HG03378 (cell line): ENCODE data around the gene DNAAF5.

Source experiments
- ATAC-seq: cut with Tn5 transposase; IDR thresholded peaks from one replicate; pipeline ENCODE4 v1.9.1; 2021; ENCODE audit warnings: mild to moderate bottlenecking, moderate library complexity; ENCODE audit not compliant: unreplicated experiment

Gene DNAAF5

DNA sequence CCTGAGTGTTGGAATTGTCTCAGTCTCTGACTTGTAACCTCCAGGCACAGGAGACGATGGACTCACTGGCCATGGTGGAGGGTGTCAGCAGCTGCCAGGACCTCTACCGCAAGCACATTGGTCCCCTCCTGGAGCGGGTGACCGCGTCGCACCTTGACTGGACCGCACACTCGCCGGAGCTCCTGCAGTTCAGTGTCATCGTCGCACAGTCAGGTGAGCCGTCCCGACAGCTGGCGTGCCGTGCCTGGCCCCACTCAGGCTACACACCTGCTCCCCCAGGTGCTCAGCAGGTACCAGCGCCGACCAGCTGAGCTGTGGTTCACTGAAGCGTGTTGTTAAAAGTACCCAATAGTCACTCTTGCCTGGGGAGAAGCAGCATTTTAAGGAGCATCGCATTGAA, 37.3 kb downstream of the DNAAF5 start:
- ATAC-seq = no peak

GRCh38 chr7:765383-765782, 38.9 kb downstream of the DNAAF5 start:
- ATAC-seq = no peak

GRCh38 chr7:767580-767940, 41.1 kb downstream of the DNAAF5 start:
- no peak for ATAC-seq

GRCh38 chr7:767941-768731, 41.6 kb downstream of the DNAAF5 start:
- no peak for ATAC-seq

DNA sequence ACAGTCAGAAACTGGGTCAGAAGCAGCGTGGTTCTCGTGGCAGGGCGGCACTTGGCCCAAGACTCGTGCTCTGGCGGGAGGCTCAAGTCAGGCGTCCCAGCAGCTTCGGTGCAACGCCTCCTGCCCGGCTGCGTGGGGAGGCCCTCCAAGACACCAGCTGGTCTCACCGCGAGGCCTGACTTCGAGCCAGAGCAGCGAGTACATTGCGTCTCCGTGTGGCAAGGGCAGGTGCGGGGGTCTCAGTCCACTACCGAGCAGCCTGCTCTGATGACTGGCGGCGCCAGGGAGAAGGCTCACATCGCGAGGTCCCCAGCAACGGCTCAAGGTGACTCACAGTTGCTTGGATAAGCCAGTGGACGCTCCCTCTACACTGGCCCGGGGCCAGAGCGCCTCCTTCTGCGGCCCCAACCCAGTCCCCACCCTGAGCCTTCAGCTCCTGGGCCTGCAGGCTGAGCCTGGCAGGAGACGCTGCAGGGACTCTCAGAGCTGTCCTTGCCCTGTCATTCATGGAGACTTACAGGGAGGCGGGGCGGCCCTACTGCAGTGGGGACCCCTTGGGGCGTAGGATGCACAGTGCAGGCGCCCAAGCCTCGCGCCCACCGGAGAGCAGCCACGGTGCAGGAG, 42.5 kb downstream of the DNAAF5 start:
- no peak for ATAC-seq

GRCh38 chr7:770336-770735, 43.8 kb downstream of the DNAAF5 start:
- ATAC-seq = no peak

GRCh38 chr7:770741-771166, 44.3 kb downstream of the DNAAF5 start:
- no peak for ATAC-seq

- ATAC-seq = no peak
Observed at GRCh38 chr7:771234-772004, 44.9 kb downstream of the DNAAF5 start.

DNA sequence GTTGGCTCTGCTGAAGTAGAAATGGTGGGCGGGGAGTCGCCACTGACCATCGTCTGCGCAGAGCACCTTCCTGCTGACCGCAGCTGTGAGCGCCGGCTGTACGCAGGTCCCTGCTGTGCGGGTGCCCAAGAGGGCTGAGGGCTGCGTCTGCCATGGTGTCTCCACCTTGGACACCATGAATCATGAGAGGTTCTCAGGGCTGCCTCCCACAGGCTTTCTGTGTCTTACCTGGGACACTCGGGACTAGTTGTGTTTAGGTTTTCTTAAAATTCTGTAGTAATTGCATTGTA, 45.5 kb downstream of the DNAAF5 start:
- no peak for ATAC-seq

- no peak for ATAC-seq
Observed at GRCh38 chr7:772392-772791, 45.9 kb downstream of the DNAAF5 start.

DNA sequence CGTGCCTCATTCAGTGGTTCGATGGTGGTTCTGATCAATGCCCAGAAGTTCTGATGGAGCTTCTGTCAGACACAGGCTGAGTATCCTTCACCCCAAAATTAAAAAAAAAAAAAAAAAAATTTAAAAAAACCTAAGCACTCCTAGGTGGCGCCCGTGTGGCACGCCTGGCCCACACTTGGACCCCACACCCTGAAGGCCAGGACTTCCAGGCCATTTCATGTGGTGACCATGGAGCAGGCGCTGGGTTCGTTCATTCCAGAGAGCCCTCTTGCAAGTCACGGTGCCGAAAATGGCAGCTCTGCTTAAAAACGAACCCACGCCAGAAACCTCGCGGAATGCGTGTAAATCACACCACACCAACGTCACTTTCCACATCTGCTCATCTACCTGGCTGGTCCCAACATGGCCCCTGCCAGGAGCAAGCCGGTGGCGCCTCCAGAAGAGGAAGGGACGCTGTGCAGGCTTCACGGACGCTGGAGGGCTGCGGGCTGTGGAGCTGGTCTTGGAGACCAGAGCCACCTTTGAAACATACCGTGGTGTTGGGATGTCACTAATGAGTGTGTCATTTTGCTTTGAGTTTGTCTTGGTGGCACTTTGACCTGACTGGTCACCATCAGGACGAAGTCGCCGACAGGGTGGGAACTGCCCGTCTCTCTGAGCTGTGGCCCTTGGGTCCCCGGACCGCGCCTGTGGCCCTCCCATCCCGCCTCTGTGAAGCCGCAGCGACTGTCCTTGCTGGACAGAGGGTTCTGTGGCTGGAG, 46.5 kb downstream of the DNAAF5 start:
- no peak for ATAC-seq

- no peak for ATAC-seq
Observed at GRCh38 chr7:773622-773915, 47.1 kb downstream of the DNAAF5 start.

- ATAC-seq = no peak
Observed at GRCh38 chr7:774161-775109, 47.9 kb downstream of the DNAAF5 start.

DNA sequence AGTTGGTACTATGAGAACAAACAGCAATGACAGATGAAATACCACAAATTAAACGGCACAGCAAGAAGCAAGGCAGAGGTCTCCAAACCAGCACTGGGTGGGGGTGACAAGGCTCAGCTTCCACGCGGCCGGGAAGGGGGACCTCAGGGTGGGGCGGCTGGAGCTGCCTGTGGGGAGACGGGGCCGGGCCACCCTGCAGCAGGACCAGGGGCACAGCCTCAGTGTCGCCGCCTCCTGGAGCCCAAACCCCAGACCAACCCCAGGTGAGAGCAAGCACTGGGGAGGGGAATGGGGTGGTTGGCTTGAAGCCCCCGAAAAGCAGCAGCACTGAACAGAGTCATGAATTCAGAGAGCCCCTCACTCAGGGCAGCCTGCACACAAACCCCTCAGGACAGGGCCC, 49.9 kb downstream of the DNAAF5 start:
- no peak for ATAC-seq

DNA sequence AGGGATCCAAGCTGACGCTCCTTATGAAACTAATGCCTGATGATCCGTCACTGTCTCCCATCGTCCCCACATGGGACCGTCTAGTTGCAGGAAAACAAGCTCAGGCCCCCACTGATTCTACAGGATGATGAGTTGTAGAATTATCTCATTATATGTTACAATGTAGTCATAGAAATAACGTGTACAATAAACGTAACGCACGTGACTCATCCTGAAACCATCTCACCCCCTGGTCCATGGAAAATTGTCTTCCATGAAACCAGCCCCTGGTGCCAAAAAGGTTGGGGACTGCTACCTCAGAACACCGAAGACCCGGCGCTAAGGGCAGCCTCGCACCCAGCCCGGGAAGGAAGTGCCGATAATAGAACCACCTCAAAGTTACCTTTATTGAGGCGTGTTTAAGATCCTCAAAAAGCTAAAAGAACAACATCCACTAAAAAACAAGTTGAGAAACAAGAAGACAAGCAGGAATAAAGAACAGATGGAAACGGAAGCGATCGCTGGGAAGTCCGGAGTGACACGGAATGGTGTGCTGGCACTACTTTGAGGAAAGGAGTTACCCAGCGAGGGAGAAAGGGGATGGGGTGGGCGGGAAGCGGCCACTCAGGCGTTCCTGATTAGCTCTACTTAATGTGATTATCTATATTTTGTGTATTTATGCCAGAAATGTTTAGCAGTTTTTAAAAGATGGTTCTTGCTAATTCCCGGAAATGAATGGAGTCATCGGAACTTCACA, 50.7 kb downstream of the DNAAF5 start:
- no peak for ATAC-seq

- ATAC-seq = no peak
Observed at GRCh38 chr7:777728-778078, 51.2 kb downstream of the DNAAF5 start.

DNA sequence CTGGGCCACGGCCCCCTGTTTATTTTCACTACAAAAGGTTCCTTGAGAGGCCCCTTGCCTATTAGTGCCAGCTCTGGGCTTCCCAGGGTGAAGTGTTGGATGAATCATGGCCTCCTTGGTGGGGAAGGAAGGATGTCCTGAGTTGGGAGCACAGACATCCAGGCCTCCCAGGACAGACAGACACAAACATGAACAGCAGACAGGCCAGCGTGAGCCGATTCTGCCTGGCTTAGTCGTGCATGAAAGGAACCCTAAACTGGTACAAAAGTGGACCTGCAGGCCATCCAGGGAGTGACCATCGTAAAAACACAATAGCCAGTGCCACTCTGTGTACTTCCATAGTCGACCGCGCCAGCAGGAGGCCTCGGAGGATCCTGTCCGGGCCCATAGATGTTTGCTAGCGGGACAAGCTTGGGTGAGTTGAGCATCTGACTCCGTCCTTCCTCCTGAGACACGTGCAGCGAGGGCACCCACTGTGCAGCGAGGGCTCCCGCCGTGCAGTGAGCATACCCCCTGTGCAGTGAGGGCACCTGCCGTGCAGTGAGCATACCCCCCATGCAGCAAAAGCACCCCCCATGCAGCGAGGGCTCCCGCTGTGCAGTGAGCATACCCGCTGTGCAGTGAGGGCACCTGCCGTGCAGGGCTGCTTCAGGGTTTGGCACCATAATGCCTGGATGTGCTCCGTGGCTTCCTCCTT, 51.9 kb downstream of the DNAAF5 start:
- ATAC-seq = no peak

DNA sequence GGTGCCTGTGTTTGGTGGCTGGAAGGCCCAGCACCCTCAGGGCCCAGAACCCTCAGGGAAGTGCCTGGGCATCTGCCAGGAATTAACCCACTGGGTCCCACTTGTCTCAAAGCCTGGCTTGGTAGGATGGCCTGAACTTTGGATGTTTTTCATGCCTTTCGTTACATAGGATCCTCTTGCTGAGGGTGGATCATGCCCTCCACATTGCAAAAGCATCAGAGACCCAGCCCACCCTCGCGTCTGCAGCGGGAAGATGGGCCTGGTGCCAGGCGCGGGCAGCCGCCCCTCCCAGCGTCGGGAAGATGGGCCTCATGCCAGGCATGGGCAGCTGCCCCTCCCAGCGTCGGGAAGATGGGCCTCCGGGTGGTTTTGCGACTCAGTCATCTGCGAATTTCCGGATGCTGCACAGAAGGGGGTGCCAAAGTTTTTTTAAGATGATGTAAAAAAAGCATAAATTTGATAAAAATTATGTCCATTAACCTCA, 52.5 kb downstream of the DNAAF5 start:
- ATAC-seq = no peak

DNA sequence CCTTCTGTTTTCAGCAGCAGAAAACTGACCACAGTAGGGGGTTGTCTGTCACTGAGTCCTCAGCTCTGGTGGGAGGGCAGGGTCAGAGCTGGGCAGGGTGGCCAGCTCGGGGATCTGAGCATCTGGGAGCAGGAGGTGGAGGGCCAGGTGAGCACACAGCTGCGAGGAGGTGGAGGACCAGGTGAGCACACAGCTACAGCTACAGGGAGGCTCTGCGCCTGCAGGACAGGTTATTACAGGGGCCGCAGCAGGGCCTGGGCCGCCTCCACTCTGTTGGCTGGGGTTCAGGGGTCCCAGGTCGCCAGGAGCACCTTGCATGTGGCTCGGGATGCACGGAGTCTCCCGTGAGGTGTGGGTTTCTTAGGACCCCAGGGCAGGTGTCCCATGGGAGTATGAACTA, 53.0 kb downstream of the DNAAF5 start:
- no peak for ATAC-seq
